SK-N-SH treated with all-trans-retinoic acid at 6 μM for 48 hours (cell line): ENCODE data around the gene GALNT1.

ENCODE experiments used
- ARNTL ChIP-seq: fragments of 450-650 bp; formaldehyde crosslinking; IDR thresholded peaks from 2 replicates; pipeline ENCODE4 v1.5.0; 2020; ENCODE audit warnings: low read depth, mild to moderate bottlenecking, moderate library complexity, borderline replicate concordance
- CREB5 ChIP-seq: fragments of 250-450 bp; sonication (Bioruptor Pico); IDR thresholded peaks from 2 replicates; pipeline ENCODE4 v1.5.1; 2020; ENCODE audit warnings: low read depth, mild to moderate bottlenecking, moderate library complexity
- PPARA ChIP-seq: fragments of 250-450 bp; sonication (Bioruptor Pico); IDR thresholded peaks from 2 replicates; pipeline ENCODE4 v1.5.0; 2020; ENCODE audit warnings: mild to moderate bottlenecking, borderline replicate concordance
- RARB ChIP-seq: fragments of 250-450 bp; sonication (Bioruptor Pico); IDR thresholded peaks from 2 replicates; pipeline ENCODE4 v1.8.0; 2021; ENCODE audit warnings: mild to moderate bottlenecking, moderate library complexity
- SNAI2 ChIP-seq: fragments of 250-450 bp; sonication (Bioruptor Pico); IDR thresholded peaks from 2 replicates; pipeline ENCODE4 v1.5.0; 2020; ENCODE audit warnings: mild to moderate bottlenecking, moderate library complexity
- TCF4 ChIP-seq: fragments of 250-450 bp; sonication (Bioruptor Pico); IDR thresholded peaks from 2 replicates; pipeline ENCODE4 v1.8.0; 2021; ENCODE audit warnings: mild to moderate bottlenecking, moderate library complexity, borderline replicate concordance
- TOX ChIP-seq: fragments of 250-450 bp; sonication (Bioruptor Pico); IDR thresholded peaks from 2 replicates; pipeline ENCODE4 v1.8.0; 2021; ENCODE audit warnings: mild to moderate bottlenecking, moderate library complexity, borderline replicate concordance
- ZFP3 ChIP-seq: fragments of 250-450 bp; sonication (Bioruptor Pico); IDR thresholded peaks from 2 replicates; pipeline ENCODE4 v1.5.0; 2020; ENCODE audit warnings: mild to moderate bottlenecking, moderate library complexity
- ZFP30 ChIP-seq: fragments of 450-650 bp; formaldehyde crosslinking; IDR thresholded peaks from 2 replicates; pipeline ENCODE4 v1.5.0; 2022; ENCODE audit warnings: mild to moderate bottlenecking, moderate library complexity
- TF ChIP-seq, protein P1 (sequence below): fragments of 250-450 bp; sonication (Bioruptor Pico); IDR thresholded peaks from 2 replicates; pipeline ENCODE4 v1.5.0; 2020; ENCODE audit warnings: mild to moderate bottlenecking, moderate library complexity
- TF ChIP-seq, protein P2 (sequence below): fragments of 250-450 bp; sonication (Bioruptor Pico); IDR thresholded peaks from 2 replicates; pipeline ENCODE4 v1.8.0; 2020; ENCODE audit warnings: mild to moderate bottlenecking, moderate library complexity, borderline replicate concordance
- TF ChIP-seq, protein P3 (sequence below): fragments of 250-450 bp; sonication (Bioruptor Pico); IDR thresholded peaks from 2 replicates; pipeline ENCODE4 v1.8.0; 2021; ENCODE audit warnings: low read depth, mild to moderate bottlenecking, moderate library complexity, borderline replicate concordance

DNA sequence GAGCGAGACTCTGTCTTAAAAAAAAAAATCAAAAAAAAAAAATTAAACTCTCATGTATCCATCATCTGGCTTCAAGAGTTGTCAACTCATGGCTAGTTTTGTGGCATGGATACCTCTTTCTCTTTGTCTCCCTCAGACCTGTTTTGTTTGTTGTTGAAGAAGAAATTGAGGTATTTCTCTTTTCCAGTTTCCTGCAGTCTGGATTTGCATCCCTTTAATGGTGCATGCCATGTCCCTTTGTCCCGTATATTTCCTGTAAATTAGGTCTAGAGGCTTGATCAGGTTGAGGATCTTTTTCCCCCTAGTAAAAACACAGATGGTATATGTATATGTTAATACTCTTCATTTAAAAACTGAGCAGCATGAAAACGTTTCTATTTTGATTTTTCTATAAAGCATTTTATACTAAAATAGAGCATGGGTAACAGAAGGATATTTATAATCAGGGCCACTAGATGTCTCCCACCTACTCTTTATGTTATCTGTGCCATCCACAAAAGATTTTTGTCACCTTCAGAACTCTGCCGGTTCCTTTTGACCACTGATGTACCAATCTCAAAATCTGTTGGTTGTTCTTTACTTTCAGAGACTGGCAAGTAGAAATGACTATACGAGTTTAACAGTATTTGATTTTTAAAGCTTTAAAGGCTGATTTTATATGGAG is 80.1 kb downstream of the GALNT1 start:
- TF ChIP-seq SNAI2 (CRISPR knock-in tag) (no peak), ARNTL (CRISPR knock-in tag) (no peak), TOX (no peak), ZFP3 (CRISPR knock-in tag) (no peak), PPARA (CRISPR knock-in tag) (no peak), CREB5 (CRISPR knock-in tag) (no peak), RARB (CRISPR knock-in tag) (no peak), TCF4 (CRISPR knock-in tag) (no peak), ZFP30 (CRISPR knock-in tag) (no peak)
- TF ChIP-seq, protein P1, sequence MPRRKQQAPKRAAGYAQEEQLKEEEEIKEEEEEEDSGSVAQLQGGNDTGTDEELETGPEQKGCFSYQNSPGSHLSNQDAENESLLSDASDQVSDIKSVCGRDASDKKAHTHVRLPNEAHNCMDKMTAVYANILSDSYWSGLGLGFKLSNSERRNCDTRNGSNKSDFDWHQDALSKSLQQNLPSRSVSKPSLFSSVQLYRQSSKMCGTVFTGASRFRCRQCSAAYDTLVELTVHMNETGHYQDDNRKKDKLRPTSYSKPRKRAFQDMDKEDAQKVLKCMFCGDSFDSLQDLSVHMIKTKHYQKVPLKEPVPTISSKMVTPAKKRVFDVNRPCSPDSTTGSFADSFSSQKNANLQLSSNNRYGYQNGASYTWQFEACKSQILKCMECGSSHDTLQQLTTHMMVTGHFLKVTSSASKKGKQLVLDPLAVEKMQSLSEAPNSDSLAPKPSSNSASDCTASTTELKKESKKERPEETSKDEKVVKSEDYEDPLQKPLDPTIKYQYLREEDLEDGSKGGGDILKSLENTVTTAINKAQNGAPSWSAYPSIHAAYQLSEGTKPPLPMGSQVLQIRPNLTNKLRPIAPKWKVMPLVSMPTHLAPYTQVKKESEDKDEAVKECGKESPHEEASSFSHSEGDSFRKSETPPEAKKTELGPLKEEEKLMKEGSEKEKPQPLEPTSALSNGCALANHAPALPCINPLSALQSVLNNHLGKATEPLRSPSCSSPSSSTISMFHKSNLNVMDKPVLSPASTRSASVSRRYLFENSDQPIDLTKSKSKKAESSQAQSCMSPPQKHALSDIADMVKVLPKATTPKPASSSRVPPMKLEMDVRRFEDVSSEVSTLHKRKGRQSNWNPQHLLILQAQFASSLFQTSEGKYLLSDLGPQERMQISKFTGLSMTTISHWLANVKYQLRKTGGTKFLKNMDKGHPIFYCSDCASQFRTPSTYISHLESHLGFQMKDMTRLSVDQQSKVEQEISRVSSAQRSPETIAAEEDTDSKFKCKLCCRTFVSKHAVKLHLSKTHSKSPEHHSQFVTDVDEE = no peak
- TF ChIP-seq, protein P2, sequence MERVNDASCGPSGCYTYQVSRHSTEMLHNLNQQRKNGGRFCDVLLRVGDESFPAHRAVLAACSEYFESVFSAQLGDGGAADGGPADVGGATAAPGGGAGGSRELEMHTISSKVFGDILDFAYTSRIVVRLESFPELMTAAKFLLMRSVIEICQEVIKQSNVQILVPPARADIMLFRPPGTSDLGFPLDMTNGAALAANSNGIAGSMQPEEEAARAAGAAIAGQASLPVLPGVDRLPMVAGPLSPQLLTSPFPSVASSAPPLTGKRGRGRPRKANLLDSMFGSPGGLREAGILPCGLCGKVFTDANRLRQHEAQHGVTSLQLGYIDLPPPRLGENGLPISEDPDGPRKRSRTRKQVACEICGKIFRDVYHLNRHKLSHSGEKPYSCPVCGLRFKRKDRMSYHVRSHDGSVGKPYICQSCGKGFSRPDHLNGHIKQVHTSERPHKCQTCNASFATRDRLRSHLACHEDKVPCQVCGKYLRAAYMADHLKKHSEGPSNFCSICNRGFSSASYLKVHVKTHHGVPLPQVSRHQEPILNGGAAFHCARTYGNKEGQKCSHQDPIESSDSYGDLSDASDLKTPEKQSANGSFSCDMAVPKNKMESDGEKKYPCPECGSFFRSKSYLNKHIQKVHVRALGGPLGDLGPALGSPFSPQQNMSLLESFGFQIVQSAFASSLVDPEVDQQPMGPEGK = no peak
- TF ChIP-seq, protein P3, sequence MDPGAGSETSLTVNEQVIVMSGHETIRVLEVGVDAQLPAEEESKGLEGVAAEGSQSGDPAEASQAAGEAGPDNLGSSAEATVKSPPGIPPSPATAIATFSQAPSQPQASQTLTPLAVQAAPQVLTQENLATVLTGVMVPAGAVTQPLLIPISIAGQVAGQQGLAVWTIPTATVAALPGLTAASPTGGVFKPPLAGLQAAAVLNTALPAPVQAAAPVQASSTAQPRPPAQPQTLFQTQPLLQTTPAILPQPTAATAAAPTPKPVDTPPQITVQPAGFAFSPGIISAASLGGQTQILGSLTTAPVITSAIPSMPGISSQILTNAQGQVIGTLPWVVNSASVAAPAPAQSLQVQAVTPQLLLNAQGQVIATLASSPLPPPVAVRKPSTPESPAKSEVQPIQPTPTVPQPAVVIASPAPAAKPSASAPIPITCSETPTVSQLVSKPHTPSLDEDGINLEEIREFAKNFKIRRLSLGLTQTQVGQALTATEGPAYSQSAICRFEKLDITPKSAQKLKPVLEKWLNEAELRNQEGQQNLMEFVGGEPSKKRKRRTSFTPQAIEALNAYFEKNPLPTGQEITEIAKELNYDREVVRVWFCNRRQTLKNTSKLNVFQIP (CRISPR knock-in tag) = no peak
